Measurements from ENCODE around the gene STK31. TPM values are rescaled to one million over a fixed set of nuclear protein-coding genes. Genes with fewer than 3 reads are reported as not detected.
"Not testable (repeated sequence)": the region's sequence is repeated elsewhere in the genome, so short reads cannot be mapped to it uniquely, and the experiment has no call there.

The STK31 gene
- total and polyA plus RNA-seq, 10 donors: 0.17 to 2.4 (median 0.63) TPM

DNA sequence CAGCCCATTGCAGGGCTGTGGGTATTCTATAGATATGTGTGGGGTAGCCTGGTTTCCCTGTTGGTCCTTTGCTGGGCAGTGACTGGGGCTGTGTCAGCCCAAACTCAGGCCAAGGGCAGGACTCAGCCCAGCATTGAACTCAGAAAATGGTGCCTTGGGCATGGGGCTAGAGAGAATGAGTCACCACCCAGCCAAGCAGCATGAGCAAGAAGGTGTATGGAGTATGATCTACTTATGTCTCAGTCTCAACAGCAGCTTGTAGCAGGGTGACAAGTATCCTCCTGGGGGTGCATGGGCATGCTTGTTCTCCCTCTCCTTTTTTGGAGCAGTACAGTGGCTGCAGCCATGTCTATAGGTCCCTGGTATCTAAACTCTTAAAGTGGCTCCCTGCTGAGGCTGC is 32.0 kb downstream of the STK31 start:
- no peak overlapping the region for H3K27ac ChIP-seq
- no peaks in the 10 kb centered on the region for H3K4me1 ChIP-seq
- no peaks in the 10 kb centered on the region for H3K27me3 ChIP-seq (replicated peaks in 1 of 7)
- TF ChIP-seq POLR2AphosphoS5 (IDR thresholded peaks at IDR 0.05) (no peak), POLR2A (IDR thresholded peaks at IDR 0.05) (no peak), CTCF (IDR thresholded peaks at IDR 0.05 in 8 of 11, conservative IDR thresholded peaks at IDR 0.05 in 3 of 11) (no peak)
- intact Hi-C loops (cut with DNase I; ENCODE audit: low total_unique reads): no loop called here
- no peak for DNase-seq
- no peaks in the 10 kb centered on the region for H3K36me3 ChIP-seq
- H3K4me3 ChIP-seq: no peak overlapping the region
- H3K9me3 ChIP-seq: peaks cover 2 to 45% (median 39%) of the 10 kb centered on the region in 8 donors

DNA sequence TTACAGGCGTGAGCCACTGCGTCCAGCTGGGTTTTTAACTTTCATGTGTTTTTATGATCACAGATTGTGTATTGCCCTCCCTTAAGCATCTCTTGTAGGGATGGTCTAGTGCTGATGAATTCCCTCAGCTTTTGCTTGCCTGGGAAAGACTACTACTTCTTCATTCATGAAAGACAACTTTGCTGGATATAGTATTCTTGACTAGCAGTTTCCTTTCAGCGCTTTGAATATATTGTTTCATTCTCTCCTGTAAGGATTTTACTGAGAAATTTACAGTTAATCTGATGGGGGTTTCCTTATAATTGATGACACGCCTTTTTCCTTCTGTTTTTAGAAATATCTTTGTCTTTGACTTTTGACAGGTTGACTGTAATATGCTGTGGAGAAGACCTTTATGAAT is 33.2 kb downstream of the STK31 start:
- Histone ChIP-seq H3K27ac (no peak overlapping the region), H3K9me3 (peaks cover 2 to 51% (median 43%) of the 10 kb centered on the region in 8 donors), H3K4me1 (no peaks in the 10 kb centered on the region), H3K27me3 (replicated peaks in 1 of 7) (no peaks in the 10 kb centered on the region), H3K4me3 (no peak overlapping the region), H3K36me3 (no peaks in the 10 kb centered on the region)
- no peak for DNase-seq
- TF ChIP-seq POLR2AphosphoS5 (IDR thresholded peaks at IDR 0.05) (no peak), POLR2A (IDR thresholded peaks at IDR 0.05) (no peak), CTCF (IDR thresholded peaks at IDR 0.05 in 8 of 11, conservative IDR thresholded peaks at IDR 0.05 in 3 of 11) (no peak)
- WGBS, 5 donors: 90 to 94% (median 91%) methylated on average over 4 of the region's 4 CpGs
- intact Hi-C loops (cut with DNase I; ENCODE audit: low total_unique reads): no loop called here

DNA sequence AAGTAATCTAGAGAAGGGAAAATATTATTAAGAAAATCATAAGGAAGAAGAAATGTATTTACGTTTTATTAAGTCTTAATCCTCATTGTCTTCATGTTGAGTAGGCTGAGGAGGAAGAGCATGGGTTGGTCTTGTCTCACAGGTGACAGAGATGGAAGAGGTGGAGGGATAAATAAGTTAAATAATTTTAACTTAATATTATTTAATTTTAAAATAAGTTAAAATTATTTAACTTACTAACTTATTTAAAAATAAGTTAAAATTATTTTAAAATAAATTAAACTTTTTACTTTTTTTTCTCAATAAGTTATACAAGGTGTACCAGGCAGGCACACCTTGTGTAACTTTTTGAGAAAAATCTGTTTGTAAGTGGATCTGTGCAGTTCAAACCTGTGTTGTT is 36.6 kb downstream of the STK31 start:
- no peak overlapping the region for H3K27ac ChIP-seq
- WGBS, 5 donors: 79 to 88% (median 87%) methylated on average over 1 of the region's 1 CpG
- H3K36me3 ChIP-seq: no peaks in the 10 kb centered on the region
- no peaks in the 10 kb centered on the region for H3K4me1 ChIP-seq
- TF ChIP-seq CTCF (IDR thresholded peaks at IDR 0.05 in 8 of 11, conservative IDR thresholded peaks at IDR 0.05 in 3 of 11): no peak
- no peak for TF ChIP-seq POLR2AphosphoS5 (IDR thresholded peaks at IDR 0.05)
- no peak for TF ChIP-seq POLR2A (IDR thresholded peaks at IDR 0.05)
- intact Hi-C loops (cut with DNase I; ENCODE audit: low total_unique reads): no loop called here
- no peak overlapping the region for H3K4me3 ChIP-seq
- no peaks in the 10 kb centered on the region for H3K27me3 ChIP-seq (replicated peaks in 1 of 7)
- H3K9me3 ChIP-seq: peaks cover 2 to 50% (median 43%) of the 10 kb centered on the region in 8 donors
- DNase-seq: no peak

DNA sequence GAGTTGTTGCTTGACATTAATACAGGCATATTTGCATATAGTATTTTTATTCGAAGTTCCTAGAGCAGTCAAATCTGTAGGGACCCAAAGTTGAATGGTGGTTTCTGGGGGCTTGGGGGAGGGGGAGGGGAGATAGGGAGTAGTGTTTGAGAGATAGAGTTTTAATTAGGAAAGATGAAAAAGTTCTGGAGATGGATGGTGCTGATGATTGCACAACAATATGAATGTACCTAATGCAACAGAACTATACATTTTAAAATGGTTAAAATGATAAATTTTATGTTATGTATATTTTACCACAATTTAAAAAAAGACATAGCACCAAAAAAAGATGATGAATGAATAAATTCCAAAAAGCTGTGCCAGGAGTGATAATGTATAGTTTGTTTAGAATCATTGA is 41.8 kb downstream of the STK31 start:
- Histone ChIP-seq H3K4me3 (no peak overlapping the region), H3K27ac (no peak overlapping the region), H3K27me3 (replicated peaks in 1 of 7) (no peaks in the 10 kb centered on the region), H3K36me3 (no peaks in the 10 kb centered on the region), H3K9me3 (peaks cover 0 to 14% (median 1%) of the 10 kb centered on the region in 8 donors), H3K4me1 (no peaks in the 10 kb centered on the region)
- DNase-seq: no peak
- intact Hi-C loops (cut with DNase I; ENCODE audit: low total_unique reads): no loop called here
- TF ChIP-seq POLR2AphosphoS5 (IDR thresholded peaks at IDR 0.05): no peak
- no peak for TF ChIP-seq POLR2A (IDR thresholded peaks at IDR 0.05)
- no peak for TF ChIP-seq CTCF (IDR thresholded peaks at IDR 0.05 in 8 of 11, conservative IDR thresholded peaks at IDR 0.05 in 3 of 11)
- 58 to 74% (median 68%) methylated on average over 1 of the region's 1 CpG for WGBS, 5 donors

- H3K27ac ChIP-seq; H3K27me3 ChIP-seq (replicated peaks in 1 of 7); H3K36me3 ChIP-seq; intact Hi-C loops (cut with DNase I; ENCODE audit: low total_unique reads); H3K4me1 ChIP-seq; H3K9me3 ChIP-seq; DNase-seq; H3K4me3 ChIP-seq: not testable (repeated sequence)
- 84 to 91% (median 89%) methylated on average over 3 of the region's 3 CpGs for WGBS, 5 donors
These were observed 48.8 kb downstream of the STK31 start for GRCh38 chr7:23758839-23759238.

Data from spleen (tissue), 11 donors.